ENCODE data around the gene SHLD2. TPM values are rescaled to one million over a fixed set of nuclear protein-coding genes. Genes with fewer than 3 reads are reported as not detected.

SHLD2 gene
- total and polyA plus RNA-seq, 10 of the 15 experiments (the other 5 are each of a cell fraction or from before 2014, with no cell fraction given): 24.5 to 45.3 (median 30.1) TPM

DNA sequence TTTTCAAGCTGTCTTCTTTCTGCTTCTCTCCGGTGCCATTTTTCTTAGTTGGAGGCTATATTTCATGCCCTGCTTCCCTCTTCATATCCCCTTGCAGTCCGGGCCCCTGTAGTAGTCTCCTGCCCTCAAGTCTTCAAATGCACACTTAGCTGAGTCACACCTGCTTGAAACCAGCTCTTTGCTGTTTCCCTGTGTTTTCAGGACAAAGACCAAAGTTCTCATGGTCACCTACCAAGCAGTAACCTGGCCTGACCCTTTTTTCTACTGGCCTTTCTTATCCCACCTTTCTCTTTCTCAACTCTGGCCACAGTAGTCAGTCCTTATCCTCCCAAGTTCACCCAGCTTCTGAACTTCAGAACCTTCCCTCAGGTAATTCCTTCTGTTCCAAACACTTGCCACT, 28.8 kb upstream of the SHLD2 start:
- CTCF ChIA-PET: interaction anchor here (1.0 kb wide), 1 partner anchor 8 kb away, joined by 5 read pairs; no protein-coding TSS in a partner anchor
- in situ Hi-C loops (cut with MboI) (no loop called here), intact Hi-C loops (cut with micrococcal nuclease; ENCODE audit: unreplicated experiment) (no loop called here)
- Histone ChIP-seq H3K9ac (ENCODE audit: control insufficient read depth, insufficient read depth, low read length) (no peak overlapping the region), H2AFZ (ENCODE audit: control insufficient read depth, low read depth, low read length) (no peak overlapping the region), H3K9me3 (replicated peaks; ENCODE audit: control insufficient read depth, insufficient read depth, low read length) (no peaks in the 10 kb centered on the region), H3K36me3 (ENCODE audit: control insufficient read depth in 2 of 2, insufficient read depth in 2 of 2, low read length in 1 of 2) (peaks cover 6 to 23% of the 10 kb centered on the region in 2 experiments), H3K4me3 (no peak overlapping the region), H3K79me2 (ENCODE audit: control insufficient read depth, insufficient read depth, low read length) (no peaks in the 10 kb centered on the region), H3K4me1 (ENCODE audit: control insufficient read depth, insufficient read depth, low read length) (no peaks in the 10 kb centered on the region), H3K4me2 (ENCODE audit: control insufficient read depth, insufficient read depth) (no peak overlapping the region), H3K27me3 (replicated peaks in 1 of 2; ENCODE audit: control insufficient read depth in 2 of 2, insufficient read depth in 2 of 2, low read length in 1 of 2) (no peaks in the 10 kb centered on the region), H3K27ac (ENCODE audit: control insufficient read depth, insufficient read depth) (no peak overlapping the region), H4K20me1 (ENCODE audit: control insufficient read depth, insufficient read depth) (no peaks in the 10 kb centered on the region)
- DNase-seq (ENCODE audit: low read depth, low spot score) (no peak), ATAC-seq (no peak), FAIRE-seq (no peak)
- no peak for TF ChIP-seq SMC3 (IDR thresholded peaks at IDR 0.05; ENCODE audit: borderline replicate concordance, low read length)
- no peak for TF ChIP-seq SP1 (IDR thresholded peaks at IDR 0.05; ENCODE audit: low read depth, low read length)
- TF ChIP-seq NFXL1 (IDR thresholded peaks at IDR 0.05; ENCODE audit: borderline replicate concordance): no peak
- TF ChIP-seq, protein P1, sequence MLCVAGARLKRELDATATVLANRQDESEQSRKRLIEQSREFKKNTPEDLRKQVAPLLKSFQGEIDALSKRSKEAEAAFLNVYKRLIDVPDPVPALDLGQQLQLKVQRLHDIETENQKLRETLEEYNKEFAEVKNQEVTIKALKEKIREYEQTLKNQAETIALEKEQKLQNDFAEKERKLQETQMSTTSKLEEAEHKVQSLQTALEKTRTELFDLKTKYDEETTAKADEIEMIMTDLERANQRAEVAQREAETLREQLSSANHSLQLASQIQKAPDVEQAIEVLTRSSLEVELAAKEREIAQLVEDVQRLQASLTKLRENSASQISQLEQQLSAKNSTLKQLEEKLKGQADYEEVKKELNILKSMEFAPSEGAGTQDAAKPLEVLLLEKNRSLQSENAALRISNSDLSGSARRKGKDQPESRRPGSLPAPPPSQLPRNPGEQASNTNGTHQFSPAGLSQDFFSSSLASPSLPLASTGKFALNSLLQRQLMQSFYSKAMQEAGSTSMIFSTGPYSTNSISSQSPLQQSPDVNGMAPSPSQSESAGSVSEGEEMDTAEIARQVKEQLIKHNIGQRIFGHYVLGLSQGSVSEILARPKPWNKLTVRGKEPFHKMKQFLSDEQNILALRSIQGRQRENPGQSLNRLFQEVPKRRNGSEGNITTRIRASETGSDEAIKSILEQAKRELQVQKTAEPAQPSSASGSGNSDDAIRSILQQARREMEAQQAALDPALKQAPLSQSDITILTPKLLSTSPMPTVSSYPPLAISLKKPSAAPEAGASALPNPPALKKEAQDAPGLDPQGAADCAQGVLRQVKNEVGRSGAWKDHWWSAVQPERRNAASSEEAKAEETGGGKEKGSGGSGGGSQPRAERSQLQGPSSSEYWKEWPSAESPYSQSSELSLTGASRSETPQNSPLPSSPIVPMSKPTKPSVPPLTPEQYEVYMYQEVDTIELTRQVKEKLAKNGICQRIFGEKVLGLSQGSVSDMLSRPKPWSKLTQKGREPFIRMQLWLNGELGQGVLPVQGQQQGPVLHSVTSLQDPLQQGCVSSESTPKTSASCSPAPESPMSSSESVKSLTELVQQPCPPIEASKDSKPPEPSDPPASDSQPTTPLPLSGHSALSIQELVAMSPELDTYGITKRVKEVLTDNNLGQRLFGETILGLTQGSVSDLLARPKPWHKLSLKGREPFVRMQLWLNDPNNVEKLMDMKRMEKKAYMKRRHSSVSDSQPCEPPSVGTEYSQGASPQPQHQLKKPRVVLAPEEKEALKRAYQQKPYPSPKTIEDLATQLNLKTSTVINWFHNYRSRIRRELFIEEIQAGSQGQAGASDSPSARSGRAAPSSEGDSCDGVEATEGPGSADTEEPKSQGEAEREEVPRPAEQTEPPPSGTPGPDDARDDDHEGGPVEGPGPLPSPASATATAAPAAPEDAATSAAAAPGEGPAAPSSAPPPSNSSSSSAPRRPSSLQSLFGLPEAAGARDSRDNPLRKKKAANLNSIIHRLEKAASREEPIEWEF (IDR thresholded peaks at IDR 0.05; ENCODE audit: insufficient replicate concordance, low read depth, low read length): no peak
- TF ChIP-seq ZZZ3 (IDR thresholded peaks at IDR 0.05; ENCODE audit: control insufficient read depth, insufficient read length, low read depth): no peak
- TF ChIP-seq FOXK2 (IDR thresholded peaks at IDR 0.05): no peak
- TF ChIP-seq ZSCAN29 (IDR thresholded peaks at IDR 0.05): no peak
- TF ChIP-seq PML (IDR thresholded peaks at IDR 0.05; ENCODE audit: low read length): no peak
- TF ChIP-seq MTA3 (IDR thresholded peaks at IDR 0.05; ENCODE audit: borderline replicate concordance, low read length): no peak
- TF ChIP-seq STAT1 (conservative IDR thresholded peaks at IDR 0.05): no peak
- no peak for TF ChIP-seq RUNX3 (IDR thresholded peaks at IDR 0.05; ENCODE audit: low read length)
- no peak for TF ChIP-seq REST (IDR thresholded peaks at IDR 0.05; ENCODE audit: low read depth, low read length)
- TF ChIP-seq, protein P2, sequence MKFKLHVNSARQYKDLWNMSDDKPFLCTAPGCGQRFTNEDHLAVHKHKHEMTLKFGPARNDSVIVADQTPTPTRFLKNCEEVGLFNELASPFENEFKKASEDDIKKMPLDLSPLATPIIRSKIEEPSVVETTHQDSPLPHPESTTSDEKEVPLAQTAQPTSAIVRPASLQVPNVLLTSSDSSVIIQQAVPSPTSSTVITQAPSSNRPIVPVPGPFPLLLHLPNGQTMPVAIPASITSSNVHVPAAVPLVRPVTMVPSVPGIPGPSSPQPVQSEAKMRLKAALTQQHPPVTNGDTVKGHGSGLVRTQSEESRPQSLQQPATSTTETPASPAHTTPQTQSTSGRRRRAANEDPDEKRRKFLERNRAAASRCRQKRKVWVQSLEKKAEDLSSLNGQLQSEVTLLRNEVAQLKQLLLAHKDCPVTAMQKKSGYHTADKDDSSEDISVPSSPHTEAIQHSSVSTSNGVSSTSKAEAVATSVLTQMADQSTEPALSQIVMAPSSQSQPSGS (IDR thresholded peaks at IDR 0.05; ENCODE audit: low read length): no peak
- 93% methylated on average over 2 of the region's 2 CpGs for WGBS (ENCODE audit: insufficient coverage, insufficient replicate concordance, low lambda C conversion rate, missing lambda C conversion rate)
- SMC1A ChIA-PET (ENCODE audit: uncharacterized antibody, unreplicated experiment): no interaction called here
- RAD21 ChIA-PET (ENCODE audit: unreplicated experiment): no interaction called here
- POLR2A ChIA-PET: interaction anchor here (0.6 kb wide), 1 partner anchor 44 kb away, joined by 3 read pairs; no protein-coding TSS in a partner anchor
- no TSS peak for BruUV-seq (replicated peaks)

Measured in GM12878 (cell line).